Measurements from ENCODE around the gene NOD2.
A peak's percentile ranks its signal among the peaks of the same experiment; 100 is the strongest.

The NOD2 gene

DNA sequence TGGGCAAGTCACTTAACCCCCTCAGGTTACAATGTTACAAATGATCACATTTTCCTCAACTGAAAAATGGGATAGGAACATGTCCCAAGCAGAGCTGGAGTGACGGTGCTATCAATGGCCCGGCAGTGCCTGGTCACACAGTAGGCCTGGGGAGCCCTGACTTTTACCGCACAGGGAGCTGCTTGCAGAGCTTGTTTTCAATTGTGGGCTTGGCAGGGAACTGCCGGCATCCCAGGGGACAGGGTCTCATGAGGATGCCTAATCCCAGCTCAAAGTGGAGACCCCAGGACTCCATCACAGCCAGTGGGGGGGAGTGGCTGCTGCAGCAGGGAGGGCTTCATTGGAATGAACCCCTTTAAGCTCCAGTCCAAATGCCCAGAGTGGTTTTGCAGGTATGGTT lies 23.7 kb upstream of the NOD2 start:
- DNase-seq (ENCODE audit: low read depth in 2 of 2, low spot score in 1 of 2) = no peak

GRCh38 chr16:50670476-50670875 lies 22.9 kb upstream of the NOD2 start:
- DNase-seq (ENCODE audit: low read depth in 2 of 2, low spot score in 1 of 2) = no peak

DNA sequence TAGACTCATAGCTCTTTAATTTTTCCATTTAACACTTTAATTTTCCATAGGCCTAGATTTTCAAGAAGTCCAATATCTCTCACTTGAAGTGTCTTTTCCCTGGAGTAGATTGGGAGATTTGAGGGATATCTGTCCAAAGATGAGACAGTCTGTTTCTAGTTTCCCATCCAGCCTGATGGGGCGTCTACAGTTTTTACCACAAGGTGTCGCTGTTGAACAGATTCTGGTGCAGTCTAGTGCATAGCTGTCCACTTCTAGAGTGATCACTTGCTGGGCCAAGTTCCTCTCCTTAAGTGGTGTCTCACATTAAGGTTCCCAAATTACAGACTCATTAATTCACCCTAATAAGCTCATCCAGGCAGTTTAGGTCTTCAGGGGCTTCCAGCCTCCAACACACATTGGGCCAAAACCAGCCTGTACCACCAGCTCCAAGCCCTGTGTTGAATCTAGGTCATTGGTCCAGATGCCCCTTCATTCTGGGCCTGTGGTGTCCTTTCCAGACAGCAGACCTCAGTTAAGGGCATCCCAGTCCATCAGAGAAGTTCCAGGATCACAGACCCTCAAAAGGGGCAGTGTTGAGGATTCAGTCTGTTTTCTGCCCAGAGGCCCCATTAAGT lies 21.7 kb upstream of the NOD2 start:
- DNase-seq (ENCODE audit: low read depth in 2 of 2, low spot score in 1 of 2) = no peak

DNA sequence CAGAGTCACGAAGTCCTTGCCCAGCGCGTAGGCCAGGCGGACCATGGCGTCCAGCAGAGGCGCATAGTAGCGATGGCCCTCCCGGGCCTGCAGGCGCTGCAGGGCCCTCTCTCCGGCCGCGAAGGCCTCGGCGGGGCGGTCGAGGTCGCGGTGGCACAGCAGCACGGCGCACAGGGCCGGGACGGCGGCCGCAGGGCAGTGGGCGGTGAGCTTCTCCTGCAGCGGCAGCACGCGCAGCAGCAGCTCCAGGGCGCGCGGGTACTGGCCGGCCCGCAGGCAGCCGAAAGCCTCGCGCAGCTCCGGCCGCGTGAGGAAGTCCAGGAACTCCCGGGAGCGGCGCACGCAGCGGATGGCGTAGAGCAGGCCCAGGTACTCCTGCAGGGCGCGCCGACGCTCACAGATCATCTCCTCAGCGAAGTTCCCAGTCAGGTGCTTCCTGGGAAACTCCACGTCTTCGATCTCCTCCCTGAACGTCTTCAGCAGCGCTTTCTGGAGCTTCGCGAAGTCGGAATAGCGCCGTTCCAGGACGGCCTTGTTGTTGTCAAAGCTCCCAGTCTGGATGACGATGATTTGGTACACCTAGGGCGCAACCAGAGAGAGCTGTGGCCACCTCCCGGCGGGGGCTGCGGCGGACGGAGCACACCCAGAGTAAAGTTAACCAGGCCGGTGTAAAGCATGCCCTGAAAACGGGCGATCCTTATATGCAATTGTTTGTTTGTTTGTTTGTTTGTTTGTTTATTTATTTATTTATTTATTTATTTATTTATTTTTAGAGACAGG lies 19.7 kb upstream of the NOD2 start:
- DNase-seq (ENCODE audit: low read depth in 2 of 2, low spot score in 1 of 2) = no peak

GRCh38 chr16:50674831-50675230 lies 18.6 kb upstream of the NOD2 start:
- DNase-seq (ENCODE audit: low read depth in 2 of 2, low spot score in 1 of 2) = no peak

- DNase-seq (ENCODE audit: low read depth in 2 of 2, low spot score in 1 of 2) = no peak
Measured at GRCh38 chr16:50675686-50676610, 17.5 kb upstream of the NOD2 start.

DNA sequence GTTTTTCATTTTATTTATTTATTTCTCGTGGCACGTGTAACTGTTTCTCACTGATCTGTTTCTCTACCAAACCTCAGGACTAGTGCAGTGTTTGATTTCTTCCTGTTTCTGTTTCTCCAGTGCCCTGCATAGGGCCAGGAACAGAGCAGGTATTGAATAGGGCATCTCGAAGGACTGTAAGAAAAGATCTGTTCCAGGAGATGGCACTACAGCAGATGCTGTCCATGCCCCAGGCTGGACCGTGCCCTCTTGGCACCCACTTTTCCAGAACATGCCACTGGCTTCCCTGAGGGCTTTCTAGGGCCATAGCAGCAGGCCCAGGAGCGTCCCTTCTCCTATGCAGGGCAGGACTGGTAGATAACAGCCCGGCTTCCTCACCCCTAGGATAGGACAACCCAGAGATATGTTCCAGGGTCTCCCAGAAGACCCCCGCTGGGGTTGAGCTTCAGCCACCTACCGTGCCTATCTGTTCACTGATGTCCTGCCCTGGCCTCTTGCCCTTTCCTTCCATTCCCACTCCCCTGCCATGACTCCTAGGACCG lies 16.7 kb upstream of the NOD2 start:
- no peak for DNase-seq (ENCODE audit: low read depth in 2 of 2, low spot score in 1 of 2)

- DNase-seq (ENCODE audit: low read depth in 2 of 2, low spot score in 1 of 2) = no peak
Measured at GRCh38 chr16:50677351-50677750, 16.1 kb upstream of the NOD2 start.

GRCh38 chr16:50678531-50678930 lies 14.9 kb upstream of the NOD2 start:
- no peak for DNase-seq (ENCODE audit: low read depth in 2 of 2, low spot score in 1 of 2)

GRCh38 chr16:50679266-50679665 lies 14.1 kb upstream of the NOD2 start:
- no peak for DNase-seq (ENCODE audit: low read depth in 2 of 2, low spot score in 1 of 2)

- DNase-seq (ENCODE audit: low read depth in 2 of 2, low spot score in 1 of 2) = no peak
Measured at GRCh38 chr16:50679676-50680555, 13.5 kb upstream of the NOD2 start.

- DNase-seq (ENCODE audit: low read depth in 2 of 2, low spot score in 1 of 2) = no peak
Measured at GRCh38 chr16:50680556-50680893, 12.9 kb upstream of the NOD2 start.

- DNase-seq (ENCODE audit: low read depth in 2 of 2, low spot score in 1 of 2) = peak; percentile 40 to 47
Measured at GRCh38 chr16:50681021-50681885, 12.2 kb upstream of the NOD2 start, which contains the start of gene SNX20. Gene SNX20 (minus strand): TSS chr16:50681312. CDS start chr16:50677526, 3,786 bp downstream.

GRCh38 chr16:50683689-50684374 lies 9.6 kb upstream of the NOD2 start:
- DNase-seq (ENCODE audit: low read depth in 2 of 2, low spot score in 1 of 2) = no peak

GRCh38 chr16:50684823-50685461 lies 8.5 kb upstream of the NOD2 start:
- no peak for DNase-seq (ENCODE audit: low read depth in 2 of 2, low spot score in 1 of 2)

DNA sequence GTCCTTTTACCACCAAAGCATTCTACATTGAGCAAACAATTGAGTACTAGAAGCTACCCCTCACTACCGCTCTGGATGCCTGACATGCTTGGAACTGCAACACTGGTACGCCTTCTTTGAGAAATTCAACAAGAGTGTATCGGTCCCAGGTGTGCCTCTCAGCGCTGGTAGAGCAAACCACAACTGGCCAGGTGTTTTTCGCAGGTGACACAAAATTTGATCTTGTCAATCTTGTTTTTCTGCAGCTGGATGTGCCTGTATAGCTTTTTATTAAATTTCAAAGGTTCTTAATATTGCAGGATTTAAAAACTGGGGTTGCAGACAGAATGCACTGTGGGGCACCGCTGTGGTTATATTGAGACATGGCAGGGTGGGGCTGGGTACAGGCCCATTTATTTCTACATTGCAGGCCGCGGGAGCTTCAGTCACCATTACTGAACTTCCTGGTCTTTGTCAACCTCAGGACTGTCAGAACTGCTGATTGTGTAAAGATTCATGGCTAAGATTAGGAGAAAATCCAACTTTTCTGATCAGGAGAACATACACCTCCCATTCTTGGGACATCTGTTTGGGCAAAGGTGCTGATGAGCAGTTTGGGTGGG lies 7.8 kb upstream of the NOD2 start:
- no peak for DNase-seq (ENCODE audit: low read depth in 2 of 2, low spot score in 1 of 2)

- DNase-seq (ENCODE audit: low read depth in 2 of 2, low spot score in 1 of 2) = no peak
Measured at GRCh38 chr16:50688083-50688482, 5.3 kb upstream of the NOD2 start.

DNA sequence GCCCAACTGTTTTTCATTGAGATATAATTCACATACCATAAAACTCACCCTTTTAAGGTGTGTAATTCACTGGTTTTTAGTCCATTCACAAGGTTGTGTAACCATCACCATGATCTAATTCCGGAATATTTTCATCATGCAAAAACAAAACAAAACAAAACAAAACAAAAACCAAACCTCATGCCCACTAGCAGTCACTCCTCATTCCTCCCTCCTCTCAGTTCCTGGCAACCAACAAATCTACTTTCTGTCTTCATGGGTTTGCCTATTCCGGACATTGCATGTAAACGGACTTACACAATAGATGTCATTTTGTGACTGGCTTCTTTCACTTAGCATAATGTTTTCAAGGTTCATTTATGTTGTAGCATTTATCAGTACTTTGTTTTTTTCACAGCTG lies 4.5 kb upstream of the NOD2 start:
- no peak for DNase-seq (ENCODE audit: low read depth in 2 of 2, low spot score in 1 of 2)

Data from stimulated activated CD8-positive, alpha-beta memory T cell treated with anti-CD3 and anti-CD28 coated beads, Interleukin-4, amount 100 ng/mL, for 1 hour (primary cell).